ENCODE data around the gene NAA40. TPM values are rescaled to one million over a fixed set of nuclear protein-coding genes. Genes with fewer than 3 reads are reported as not detected.

Gene NAA40
- total RNA-seq, 4 donors from 2014 or later, result 4.6 to 11.2 (median 7.4) TPM

- TF ChIP-seq, protein P1, sequence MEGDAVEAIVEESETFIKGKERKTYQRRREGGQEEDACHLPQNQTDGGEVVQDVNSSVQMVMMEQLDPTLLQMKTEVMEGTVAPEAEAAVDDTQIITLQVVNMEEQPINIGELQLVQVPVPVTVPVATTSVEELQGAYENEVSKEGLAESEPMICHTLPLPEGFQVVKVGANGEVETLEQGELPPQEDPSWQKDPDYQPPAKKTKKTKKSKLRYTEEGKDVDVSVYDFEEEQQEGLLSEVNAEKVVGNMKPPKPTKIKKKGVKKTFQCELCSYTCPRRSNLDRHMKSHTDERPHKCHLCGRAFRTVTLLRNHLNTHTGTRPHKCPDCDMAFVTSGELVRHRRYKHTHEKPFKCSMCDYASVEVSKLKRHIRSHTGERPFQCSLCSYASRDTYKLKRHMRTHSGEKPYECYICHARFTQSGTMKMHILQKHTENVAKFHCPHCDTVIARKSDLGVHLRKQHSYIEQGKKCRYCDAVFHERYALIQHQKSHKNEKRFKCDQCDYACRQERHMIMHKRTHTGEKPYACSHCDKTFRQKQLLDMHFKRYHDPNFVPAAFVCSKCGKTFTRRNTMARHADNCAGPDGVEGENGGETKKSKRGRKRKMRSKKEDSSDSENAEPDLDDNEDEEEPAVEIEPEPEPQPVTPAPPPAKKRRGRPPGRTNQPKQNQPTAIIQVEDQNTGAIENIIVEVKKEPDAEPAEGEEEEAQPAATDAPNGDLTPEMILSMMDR (IDR thresholded peaks at IDR 0.05; ENCODE audit: low read depth), result no peak
Observed at GRCh38 chr11:63907808-63908530, 30.8 kb upstream of the NAA40 start.

DNA sequence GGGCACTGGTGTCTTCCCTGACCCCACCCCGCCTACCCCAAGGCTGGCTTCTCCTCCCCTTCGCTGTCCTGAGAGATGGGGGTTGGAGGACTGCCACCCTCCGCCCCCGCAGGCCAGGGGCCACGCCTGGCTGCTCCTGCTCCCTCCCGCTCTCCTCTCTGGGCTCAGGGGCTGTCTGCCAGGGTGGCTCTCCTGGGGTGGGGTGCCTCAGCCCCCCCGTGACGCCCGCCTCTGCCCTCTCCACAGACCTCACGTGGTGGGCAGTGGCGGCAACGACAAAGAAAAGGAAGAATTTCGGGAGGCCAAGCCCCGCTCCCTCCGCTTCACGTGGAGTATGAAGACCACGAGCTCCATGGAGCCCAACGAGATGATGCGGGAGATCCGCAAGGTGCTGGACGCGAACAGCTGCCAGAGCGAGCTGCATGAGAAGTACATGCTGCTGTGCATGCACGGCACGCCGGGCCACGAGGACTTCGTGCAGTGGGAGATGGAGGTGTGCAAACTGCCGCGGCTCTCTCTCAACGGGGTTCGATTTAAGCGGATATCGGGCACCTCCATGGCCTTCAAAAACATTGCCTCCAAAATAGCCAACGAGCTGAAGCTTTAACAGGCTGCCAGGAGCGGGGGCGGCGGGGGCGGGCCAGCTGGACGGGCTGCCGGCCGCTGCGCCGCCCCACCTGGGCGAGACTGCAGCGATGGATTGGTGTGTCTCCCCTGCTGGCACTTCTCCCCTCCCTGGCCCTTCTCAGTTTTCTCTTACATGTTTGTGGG lies 30.0 kb upstream of the NAA40 start:
- TF ChIP-seq, protein P1 (IDR thresholded peaks at IDR 0.05; ENCODE audit: low read depth), result no peak

DNA sequence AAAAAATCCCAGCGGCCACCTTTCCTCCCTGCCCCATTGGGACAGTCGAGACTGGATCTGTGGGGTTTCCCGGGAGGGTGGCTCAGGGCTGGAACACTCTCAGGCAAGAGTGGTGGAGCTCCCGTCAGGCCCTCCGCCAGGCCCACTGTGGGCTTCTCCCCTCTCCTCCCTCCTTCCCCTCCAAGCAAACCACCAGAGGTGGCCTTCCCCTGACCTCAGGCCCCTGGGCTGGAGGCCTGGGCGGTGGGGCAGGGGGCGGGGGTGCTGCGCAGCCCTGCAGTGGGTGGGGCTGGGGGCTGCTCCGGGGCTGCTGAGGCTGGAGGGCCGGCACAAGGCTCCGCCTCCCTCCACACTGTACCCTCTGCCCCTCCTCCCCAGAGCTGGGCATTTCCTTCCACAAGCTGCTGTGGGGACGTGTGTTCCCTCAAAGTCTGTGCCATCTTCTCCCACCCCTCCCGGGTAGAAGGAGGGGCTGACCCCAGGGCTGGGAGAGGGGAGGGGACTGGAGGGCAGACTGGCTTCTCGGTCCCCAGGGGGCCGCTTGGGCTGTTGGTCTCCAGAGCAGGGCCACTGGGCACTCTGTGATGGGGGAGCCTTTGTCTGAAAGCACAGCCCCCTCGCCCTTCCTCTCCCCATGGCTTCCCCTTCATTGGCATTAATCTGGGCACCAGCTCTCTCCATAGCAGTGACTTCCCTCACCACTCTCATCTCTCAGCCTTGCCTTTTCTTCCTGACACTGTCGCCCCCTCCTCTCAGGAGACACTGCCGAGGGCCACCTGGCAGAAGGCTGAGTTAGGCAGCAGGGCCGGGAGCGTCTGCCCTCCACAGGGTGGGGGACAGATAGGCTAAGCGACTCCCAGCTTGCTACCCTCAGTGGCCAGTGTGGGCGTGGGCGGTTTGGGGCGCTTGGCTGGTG lies 29.0 kb upstream of the NAA40 start:
- TF ChIP-seq, protein P1 (IDR thresholded peaks at IDR 0.05; ENCODE audit: low read depth), result no peak

DNA sequence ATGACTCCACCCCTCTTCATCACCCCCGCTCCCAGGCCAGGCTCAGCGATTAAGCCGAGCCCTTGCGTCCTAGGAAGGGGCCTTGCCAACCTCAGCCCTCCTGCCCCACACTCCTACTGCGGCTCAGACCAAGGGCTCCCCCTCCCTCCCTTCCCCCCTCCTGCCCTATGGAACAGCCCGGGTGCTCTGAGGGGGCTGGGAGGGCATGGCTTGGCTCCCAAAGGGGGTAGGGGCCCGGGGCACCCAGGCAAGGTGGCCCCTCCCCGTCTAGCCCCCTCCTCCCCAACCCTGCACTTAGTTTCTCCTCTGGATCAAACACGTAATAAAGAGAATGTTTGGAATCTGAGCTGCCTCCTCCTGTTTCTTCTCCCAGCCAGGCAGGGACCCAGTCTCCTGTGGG lies 28.1 kb upstream of the NAA40 start:
- TF ChIP-seq, protein P1 (IDR thresholded peaks at IDR 0.05; ENCODE audit: low read depth), result no peak

- TF ChIP-seq, protein P1 (IDR thresholded peaks at IDR 0.05; ENCODE audit: low read depth), result no peak
Observed at GRCh38 chr11:63911440-63911839, 27.4 kb upstream of the NAA40 start.

- TF ChIP-seq, protein P1 (IDR thresholded peaks at IDR 0.05; ENCODE audit: low read depth), result no peak
Observed at GRCh38 chr11:63911876-63912275, 26.9 kb upstream of the NAA40 start.
